ENCODE measurements around the gene TCP11. TPM values are rescaled to one million over a fixed set of nuclear protein-coding genes. Genes with fewer than 3 reads are reported as not detected.
"Not testable (repeated sequence)": the region's sequence is repeated elsewhere in the genome, so short reads cannot be mapped to it uniquely, and the experiment has no call there.

TCP11 gene
- total RNA-seq, 4 donors from 2014 or later, result not detected

- TF ChIP-seq, protein P1, sequence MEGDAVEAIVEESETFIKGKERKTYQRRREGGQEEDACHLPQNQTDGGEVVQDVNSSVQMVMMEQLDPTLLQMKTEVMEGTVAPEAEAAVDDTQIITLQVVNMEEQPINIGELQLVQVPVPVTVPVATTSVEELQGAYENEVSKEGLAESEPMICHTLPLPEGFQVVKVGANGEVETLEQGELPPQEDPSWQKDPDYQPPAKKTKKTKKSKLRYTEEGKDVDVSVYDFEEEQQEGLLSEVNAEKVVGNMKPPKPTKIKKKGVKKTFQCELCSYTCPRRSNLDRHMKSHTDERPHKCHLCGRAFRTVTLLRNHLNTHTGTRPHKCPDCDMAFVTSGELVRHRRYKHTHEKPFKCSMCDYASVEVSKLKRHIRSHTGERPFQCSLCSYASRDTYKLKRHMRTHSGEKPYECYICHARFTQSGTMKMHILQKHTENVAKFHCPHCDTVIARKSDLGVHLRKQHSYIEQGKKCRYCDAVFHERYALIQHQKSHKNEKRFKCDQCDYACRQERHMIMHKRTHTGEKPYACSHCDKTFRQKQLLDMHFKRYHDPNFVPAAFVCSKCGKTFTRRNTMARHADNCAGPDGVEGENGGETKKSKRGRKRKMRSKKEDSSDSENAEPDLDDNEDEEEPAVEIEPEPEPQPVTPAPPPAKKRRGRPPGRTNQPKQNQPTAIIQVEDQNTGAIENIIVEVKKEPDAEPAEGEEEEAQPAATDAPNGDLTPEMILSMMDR (IDR thresholded peaks at IDR 0.05), result no peak
- no peak for TF ChIP-seq POLR2A (IDR thresholded peaks at IDR 0.05)
- Histone ChIP-seq H3K4me3 (no peak overlapping the region), H3K36me3 (no peaks in the 10 kb centered on the region), H3K27me3 (no peaks in the 10 kb centered on the region), H3K27ac (no peak overlapping the region), H3K9me3 (no peaks in the 10 kb centered on the region), H3K4me1 (peaks cover 0 to 8% (median 5%) of the 10 kb centered on the region in 4 donors)
- no peak for DNase-seq
Observed at GRCh38 chr6:35139470-35139869, 1.7 kb downstream of the TCP11 start.

DNA sequence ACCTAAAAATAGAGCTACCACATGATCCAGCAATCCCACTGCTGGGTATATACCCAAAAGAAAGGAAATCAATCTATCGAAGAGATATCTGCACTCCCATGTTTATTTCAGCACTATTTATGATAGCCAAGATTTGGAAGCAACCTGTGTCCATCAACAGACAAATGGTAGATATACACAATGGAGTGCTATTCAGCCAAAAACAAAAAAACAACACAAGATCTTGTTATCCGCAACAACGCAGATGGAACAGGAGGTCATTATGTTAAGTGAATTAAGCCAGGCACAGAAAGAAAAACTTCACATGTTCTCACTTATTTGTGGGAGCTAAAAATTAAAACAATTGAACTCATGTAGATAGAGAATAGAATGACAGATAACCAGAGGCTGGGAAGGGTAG, 2.9 kb downstream of the TCP11 start:
- not testable (repeated sequence) for H3K9me3 ChIP-seq, H3K36me3 ChIP-seq, DNase-seq, H3K4me1 ChIP-seq, H3K4me3 ChIP-seq, H3K27me3 ChIP-seq, H3K27ac ChIP-seq

DNA sequence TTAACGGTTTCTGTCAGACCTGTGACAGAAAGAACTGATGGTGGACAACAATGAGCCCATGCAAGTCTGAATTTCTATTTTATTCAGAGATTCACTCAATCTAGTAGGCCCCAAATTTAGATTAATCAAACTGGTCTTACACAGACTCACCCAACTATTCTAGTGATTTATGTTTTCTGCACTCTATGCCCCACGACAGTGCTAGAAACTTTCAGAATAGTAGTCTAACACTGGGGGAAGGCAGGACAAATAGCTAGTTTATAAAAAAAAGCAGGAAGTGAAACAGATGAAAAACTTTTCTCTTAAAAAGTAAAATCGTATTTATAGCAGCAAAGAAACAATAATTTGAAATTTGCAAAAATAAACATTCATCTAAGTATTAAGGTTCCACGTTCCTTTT, 5.0 kb downstream of the TCP11 start:
- Histone ChIP-seq H3K4me1 (peaks cover 0 to 5% (median 4%) of the 10 kb centered on the region in 4 donors), H3K9me3 (no peaks in the 10 kb centered on the region), H3K27me3 (no peaks in the 10 kb centered on the region), H3K4me3 (no peak overlapping the region), H3K27ac (no peak overlapping the region), H3K36me3 (no peaks in the 10 kb centered on the region)
- DNase-seq, result no peak
- TF ChIP-seq POLR2A (IDR thresholded peaks at IDR 0.05), result no peak
- TF ChIP-seq, protein P1 (IDR thresholded peaks at IDR 0.05), result no peak

DNA sequence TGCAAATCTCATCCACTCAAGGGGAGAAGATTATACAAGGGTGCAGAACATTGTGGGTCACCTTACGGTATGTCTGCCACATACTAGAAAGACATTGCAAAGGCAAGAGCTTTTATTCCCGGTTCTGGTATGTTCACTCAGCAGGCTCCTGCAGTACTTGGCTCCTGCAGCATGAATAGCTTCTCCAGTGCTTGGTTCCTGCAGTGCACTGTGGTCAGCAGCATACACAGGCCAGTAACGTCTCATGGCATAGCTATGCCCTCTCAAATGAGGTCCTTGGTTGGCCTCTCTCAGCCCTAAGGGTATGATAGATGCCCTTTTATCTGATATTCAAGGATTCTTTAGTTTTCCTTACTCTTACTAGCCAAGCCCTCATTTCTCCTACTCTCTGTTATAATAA, 12.6 kb downstream of the TCP11 start:
- DNase-seq, result no peak
- Histone ChIP-seq H3K9me3 (no peaks in the 10 kb centered on the region), H3K36me3 (no peaks in the 10 kb centered on the region), H3K4me3 (no peak overlapping the region), H3K4me1 (no peaks in the 10 kb centered on the region), H3K27ac (no peak overlapping the region), H3K27me3 (no peaks in the 10 kb centered on the region)
- TF ChIP-seq, protein P1 (IDR thresholded peaks at IDR 0.05), result no peak
- no peak for TF ChIP-seq POLR2A (IDR thresholded peaks at IDR 0.05)

DNA sequence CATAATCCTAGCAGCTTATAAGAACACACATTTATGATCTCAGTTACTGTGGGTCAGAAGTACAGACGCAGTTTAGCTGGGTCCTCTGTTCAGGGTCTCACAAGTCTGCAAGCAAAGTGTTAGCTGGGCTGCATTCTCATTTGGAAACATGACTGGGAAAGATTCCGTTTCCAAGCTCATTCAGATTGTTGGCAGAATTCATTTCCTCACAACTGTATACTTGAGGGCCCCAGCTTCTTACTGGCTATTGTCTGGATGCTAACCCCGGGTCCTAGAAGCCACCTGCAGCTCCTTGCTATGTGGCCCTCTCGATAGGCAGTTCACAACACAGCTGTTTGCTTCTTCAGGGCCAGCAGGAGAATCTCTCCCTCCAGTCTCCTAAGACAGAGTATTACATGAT, 13.1 kb downstream of the TCP11 start:
- Histone ChIP-seq H3K36me3 (no peaks in the 10 kb centered on the region), H3K9me3 (no peaks in the 10 kb centered on the region), H3K27me3 (no peaks in the 10 kb centered on the region), H3K27ac (no peak overlapping the region), H3K4me3 (no peak overlapping the region), H3K4me1 (no peaks in the 10 kb centered on the region)
- DNase-seq, result no peak
- no peak for TF ChIP-seq POLR2A (IDR thresholded peaks at IDR 0.05)
- TF ChIP-seq, protein P1 (IDR thresholded peaks at IDR 0.05), result no peak

DNA sequence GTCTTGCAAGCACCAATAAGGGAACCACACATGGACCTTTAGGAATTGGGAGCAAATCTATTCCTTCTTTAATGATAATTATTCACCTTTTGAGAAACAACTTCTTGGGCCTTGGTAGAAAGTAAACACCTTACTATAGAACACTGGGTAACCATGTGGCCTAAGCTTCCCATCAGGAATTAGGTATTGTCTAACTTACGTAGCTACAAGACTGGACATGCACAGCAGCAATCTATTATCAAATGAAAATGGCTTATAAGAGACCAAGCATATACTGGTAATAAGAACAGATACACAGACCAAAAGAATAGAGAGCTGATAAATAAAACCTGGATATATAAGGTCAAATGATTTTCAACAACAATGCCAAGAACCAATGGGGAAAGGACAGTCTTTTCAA, 16.8 kb downstream of the TCP11 start:
- no peaks in the 10 kb centered on the region for H3K27me3 ChIP-seq
- no peak overlapping the region for H3K27ac ChIP-seq
- H3K4me3 ChIP-seq, result no peak overlapping the region
- no peaks in the 10 kb centered on the region for H3K36me3 ChIP-seq
- H3K4me1 ChIP-seq, result no peaks in the 10 kb centered on the region
- no peak for DNase-seq
- no peak for TF ChIP-seq POLR2A (IDR thresholded peaks at IDR 0.05)
- TF ChIP-seq, protein P1 (IDR thresholded peaks at IDR 0.05), result no peak
- no peaks in the 10 kb centered on the region for H3K9me3 ChIP-seq

Measured in Peyer's patch (tissue), 4 donors.